Fibroblast of skin of right biceps (primary cell): ENCODE results near the gene GFRAL.
A peak's percentile ranks its signal among the peaks of the same experiment; 100 is the strongest.

Experiments
- DNase-seq: peaks from one replicate; pipeline ENCODE4 v3.0.0-alpha.2; 2013

Gene GFRAL

GRCh38 chr6:55437141-55437540 lies 109.9 kb downstream of the GFRAL start:
- peak; percentile 11 for DNase-seq

DNA sequence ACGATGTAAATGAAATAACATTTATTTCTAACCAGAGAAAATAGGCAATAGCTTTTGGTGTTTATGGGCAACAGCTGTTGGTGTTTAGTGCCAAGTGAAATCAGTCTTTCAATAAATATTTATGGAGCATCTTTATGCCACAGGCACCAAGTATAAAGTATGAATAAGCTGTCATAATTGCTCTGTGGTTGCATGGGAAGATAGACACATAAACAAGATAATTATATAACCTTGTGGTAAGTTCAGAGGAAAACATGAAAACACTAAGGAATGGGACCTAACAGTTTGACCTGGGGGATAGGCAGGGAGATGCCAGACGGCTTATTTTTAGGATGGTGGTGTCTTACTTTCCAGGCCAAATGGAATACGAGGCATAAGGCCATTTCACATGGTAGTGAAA lies 110.9 kb downstream of the GFRAL start:
- DNase-seq = no peak

DNA sequence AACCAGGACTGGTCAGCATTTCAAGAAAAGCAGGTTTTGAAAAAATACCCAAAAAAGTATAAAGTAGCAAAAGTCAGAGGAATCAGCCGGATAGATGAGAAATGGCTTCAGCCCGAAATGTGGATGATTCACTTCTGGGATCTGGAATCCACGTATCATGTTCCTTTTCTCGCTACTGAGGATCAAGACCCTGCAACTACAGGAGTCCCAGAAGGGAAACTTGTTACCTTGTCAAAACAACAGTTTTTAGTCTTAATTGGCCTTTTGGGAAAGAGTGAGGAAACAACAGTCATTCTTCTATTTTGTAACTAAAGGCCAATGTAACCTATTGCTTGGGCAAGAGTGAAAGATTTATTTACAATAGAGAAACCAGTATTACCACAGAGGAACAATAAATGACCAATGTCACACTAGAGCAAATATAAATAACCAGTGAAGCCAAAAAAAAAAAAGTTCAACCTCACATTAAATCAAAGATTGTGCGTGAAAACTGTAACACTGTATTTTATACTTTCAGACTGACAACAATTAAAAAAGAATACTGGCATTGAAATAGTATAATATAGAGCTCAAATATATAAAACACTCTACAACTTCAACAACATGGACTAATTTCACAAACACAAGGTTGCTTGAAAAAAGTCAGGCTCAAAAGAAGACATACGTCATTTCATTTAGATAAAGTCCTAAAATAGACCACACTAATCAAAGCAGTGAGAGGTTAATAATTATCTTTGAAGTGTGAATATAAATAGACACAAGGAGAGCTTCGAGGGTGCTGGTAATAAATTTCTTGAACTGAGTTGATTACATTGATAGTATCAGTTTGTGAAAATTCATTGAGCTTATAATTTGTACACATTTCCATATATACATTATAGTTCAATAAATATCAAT lies 116.2 kb downstream of the GFRAL start:
- DNase-seq = no peak

- DNase-seq = peak; percentile 31
Measured at GRCh38 chr6:55445648-55446204, 118.5 kb downstream of the GFRAL start.

DNA sequence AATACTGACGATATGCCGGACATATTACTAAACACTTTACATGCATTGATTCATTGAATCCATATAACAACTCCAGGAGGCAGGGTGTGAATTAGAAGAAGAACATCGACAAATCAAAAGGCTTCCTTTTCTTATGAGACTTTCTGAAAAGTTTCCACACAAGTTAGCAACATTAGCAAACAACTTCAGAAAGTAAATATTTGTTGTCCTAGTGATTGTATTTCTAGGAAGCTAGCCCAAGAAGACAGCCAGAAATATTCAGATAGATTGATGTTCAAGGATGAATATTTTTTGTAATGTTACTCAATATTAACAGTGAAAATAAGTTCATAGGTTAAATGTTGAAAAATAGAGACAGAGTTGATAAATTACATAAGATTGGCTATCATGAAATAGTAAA lies 120.6 kb downstream of the GFRAL start:
- no peak for DNase-seq

DNA sequence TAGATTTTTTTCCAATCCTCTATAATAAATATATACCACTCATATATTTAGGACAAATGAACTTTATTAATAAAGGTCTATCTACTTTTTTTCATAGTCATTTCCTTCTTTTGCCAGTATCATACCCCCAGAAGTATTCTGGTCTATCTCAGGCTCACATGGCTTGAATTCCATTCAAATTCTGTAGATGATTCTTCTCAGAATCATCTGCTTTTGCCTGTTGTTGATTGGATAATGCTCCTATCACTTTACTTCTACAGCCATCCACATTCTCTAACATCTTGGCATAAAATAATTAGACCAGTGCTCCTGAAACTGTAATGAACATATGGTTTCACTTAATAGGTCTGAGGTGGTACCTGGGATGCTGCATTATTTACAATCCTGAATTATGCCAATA lies 121.2 kb downstream of the GFRAL start:
- peak; percentile 57 for DNase-seq

DNA sequence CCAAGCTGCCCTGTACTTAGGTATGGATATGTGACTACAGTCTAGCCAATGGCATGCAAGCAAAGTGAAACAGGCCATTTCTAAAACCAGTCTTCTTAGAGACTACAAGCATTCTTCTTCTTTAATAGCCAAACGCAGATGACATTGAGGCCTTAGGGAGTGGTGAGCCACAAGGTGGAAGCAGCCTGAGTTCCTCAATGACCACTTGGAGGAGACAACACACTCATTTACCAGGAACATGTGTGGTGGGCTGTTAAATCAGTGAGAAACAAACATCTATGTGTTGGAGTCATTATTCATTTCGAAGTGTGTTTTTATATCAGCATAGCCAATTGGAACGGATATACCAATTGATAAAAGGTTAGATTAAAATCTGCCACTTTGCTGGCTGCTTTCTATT lies 122.0 kb downstream of the GFRAL start:
- DNase-seq = no peak

DNA sequence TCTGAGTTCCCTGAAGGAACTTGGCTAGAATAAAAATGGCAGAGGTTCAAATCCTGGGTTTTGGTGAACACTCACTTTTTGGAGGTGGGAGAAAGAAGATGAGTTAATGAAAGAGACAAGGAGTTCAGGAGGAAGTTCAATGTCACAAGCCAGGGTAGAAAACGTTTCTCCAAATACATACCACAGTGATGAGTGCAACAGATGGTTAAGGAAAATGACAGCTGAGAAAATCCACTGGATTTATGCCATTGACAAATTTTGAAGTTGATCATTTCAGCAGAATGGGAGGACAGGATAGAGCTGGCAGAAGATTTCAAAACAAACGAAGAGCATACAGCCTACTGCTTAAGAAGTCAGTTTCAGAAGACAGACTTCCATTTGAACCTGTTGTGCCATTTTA lies 122.7 kb downstream of the GFRAL start:
- peak; percentile 57 for DNase-seq
